Panc1 (cell line): Measurements from ENCODE around the gene CTNNAL1. TPM values are rescaled to one million over a fixed set of nuclear protein-coding genes. Genes with fewer than 3 reads are reported as not detected.
"Not testable (repeated sequence)": the region's sequence is repeated elsewhere in the genome, so short reads cannot be mapped to it uniquely, and the experiment has no call there.

Source experiments
- ATAC-seq: fragments of 200-7000 bp; cut with Tn5 transposase; 2 replicates; pipeline ENCODE4 v1.9.1; 2020; ENCODE audit warnings: mild to moderate bottlenecking, moderate library complexity
- BruUV-seq: library from RNA; stranded (reverse); fragments of 400-500 nt; replicated peaks from 2 replicates; lab custom pipeline; 2021; lab: Mats Ljungman, UMichigan
- CTCF ChIA-PET: fragments of 300-600 bp; sonication (Branson Sonifier 250); formaldehyde crosslinking; loops from one replicate; lab custom pipeline; 2022; ENCODE audit warnings: antibody characterized with exemption; lab: Charles Lee
- POLR2A ChIA-PET: fragments of 300-600 bp; sonication (Branson Sonifier 250); formaldehyde crosslinking; loops from one replicate; lab custom pipeline; 2022; ENCODE audit warnings: antibody characterized with exemption; lab: Charles Lee
- DNase-seq: peaks from one replicate; pipeline ENCODE4 v3.0.0-alpha.2; 2010; ENCODE audit warnings: low read depth, low spot score
- H3K27ac ChIP-seq: 2 replicates; pipeline ENCODE4 v1.5.1; 2011; ENCODE audit warnings: mild to moderate bottlenecking, low read length, inconsistent platforms
- H3K27me3 ChIP-seq: fragments of 200-500 bp; sonication (Bioruptor generic); 2 replicates; pipeline ENCODE4 v1.6.0; 2014; ENCODE audit warnings: low read length, inconsistent platforms; ENCODE audit not compliant: control insufficient read depth, insufficient read depth
- H3K36me3 ChIP-seq: fragments of 200-500 bp; sonication (Bioruptor generic); 2 replicates; pipeline ENCODE4 v1.5.1; 2014; ENCODE audit warnings: inconsistent platforms, mild to moderate bottlenecking, low read length, moderate library complexity; ENCODE audit not compliant: control insufficient read depth, insufficient read depth
- H3K4me1 ChIP-seq: 2 replicates; pipeline ENCODE4 v1.5.1; 2011; ENCODE audit warnings: inconsistent platforms, mild to moderate bottlenecking, low read length, moderate library complexity; ENCODE audit not compliant: control insufficient read depth, insufficient read depth
- H3K4me3 ChIP-seq, 2 experiments: 2 replicates each; pipeline ENCODE4 v1.5.1; 2011 to 2012; ENCODE audit warnings: low read depth in 2 of 2, low read length in 2 of 2, mild to moderate bottlenecking in 2 of 2, inconsistent platforms in 1 of 2, moderate library complexity in 1 of 2
- H3K9me3 ChIP-seq: fragments of 200-500 bp; sonication (Bioruptor generic); 2 replicates; pipeline ENCODE4 v1.5.1; 2014; ENCODE audit warnings: low read depth, mild to moderate bottlenecking, inconsistent platforms, low read length, moderate library complexity; ENCODE audit not compliant: control insufficient read depth, insufficient read depth
- POLR2AphosphoS5 ChIP-seq: IDR thresholded peaks from 2 replicates; pipeline ENCODE4 v1.6.1; 2012; ENCODE audit warnings: mild to moderate bottlenecking, low read depth, low read length, moderate library complexity
- SIN3A ChIP-seq: IDR thresholded peaks from 2 replicates; pipeline ENCODE4 v1.6.1; 2012; ENCODE audit warnings: low read depth, mild to moderate bottlenecking, low read length, moderate library complexity, borderline replicate concordance; ENCODE audit not compliant: insufficient read depth
- TCF7L2 ChIP-seq: IDR thresholded peaks from 2 replicates; pipeline ENCODE4 v1.6.1; 2011; ENCODE audit warnings: mild to moderate bottlenecking, low read depth, low read length, inconsistent platforms
- in situ Hi-C: cut with HindIII; loops from 2 replicates; pipeline ENCODE4 v1.10.0; 2016; ENCODE audit warnings: low sequenced_read_pairs, low pct_unique_long_range_greater_than_20kb
- intact Hi-C: fragments of 100-400 bp; cut with micrococcal nuclease; formaldehyde crosslinking; loops from one replicate; pipeline ENCODE4 v1.10.0; 2022; ENCODE audit not compliant: unreplicated experiment
- total RNA-seq: library from RNA; stranded (reverse); gene quantifications from one replicate; pipeline ENCODE4 v1.2.1, GENCODE V29; 2021; ENCODE audit not compliant: unreplicated experiment
- TF ChIP-seq, protein P1 (sequence below), 2 experiments: IDR thresholded peaks; 2 replicates each; pipeline ENCODE4 v1.6.1; 2011 to 2012; ENCODE audit warnings: low read depth in 2 of 2, control low read depth in 1 of 2, low read length in 1 of 2, mild to moderate bottlenecking in 1 of 2, moderate library complexity in 1 of 2; ENCODE audit not compliant: insufficient read depth in 1 of 2
- TF ChIP-seq, protein P2 (sequence below): fragments of 450-650 bp; IDR thresholded peaks from 2 replicates; pipeline ENCODE4 v1.5.1; 2017; ENCODE audit warnings: mild to moderate bottlenecking

The CTNNAL1 gene
- total RNA-seq, 1 experiment from 2014 or later, result 79.8 TPM

- BruUV-seq, result no TSS peak
- in situ Hi-C loops, result no loop called here
- H3K36me3 ChIP-seq, result peaks cover 12% of the 10 kb centered on the region
Observed at GRCh38 chr9:109060191-109060590, 46.9 kb upstream of the CTNNAL1 start.

GRCh38 chr9:109053121-109053520, 39.8 kb upstream of the CTNNAL1 start:
- in situ Hi-C loops, intact Hi-C loops, POLR2A ChIA-PET, CTCF ChIA-PET, H3K9me3 ChIP-seq, H3K27me3 ChIP-seq, DNase-seq, H3K27ac ChIP-seq, H3K4me3 ChIP-seq, ATAC-seq, BruUV-seq, H3K4me1 ChIP-seq: not testable (repeated sequence)
- H3K36me3 ChIP-seq, result peaks cover 23% of the 10 kb centered on the region

More at GRCh38 chr9:109060191-109060590, 46.9 kb upstream of the CTNNAL1 start:
- ChIA-PET CTCF (no interaction called here), POLR2A (no interaction called here)
- Histone ChIP-seq H3K4me1 (no peaks in the 10 kb centered on the region), H3K9me3 (no peaks in the 10 kb centered on the region), H3K4me3 (no peak overlapping the region), H3K27me3 (no peaks in the 10 kb centered on the region), H3K27ac (no peak overlapping the region)
- intact Hi-C loops, result loop anchor here (10.0 kb wide), 1 partner anchor 95 kb away; no protein-coding TSS in a partner anchor
- DNase-seq, result no peak
- no peak for TF ChIP-seq TCF7L2
- TF ChIP-seq, protein P1, sequence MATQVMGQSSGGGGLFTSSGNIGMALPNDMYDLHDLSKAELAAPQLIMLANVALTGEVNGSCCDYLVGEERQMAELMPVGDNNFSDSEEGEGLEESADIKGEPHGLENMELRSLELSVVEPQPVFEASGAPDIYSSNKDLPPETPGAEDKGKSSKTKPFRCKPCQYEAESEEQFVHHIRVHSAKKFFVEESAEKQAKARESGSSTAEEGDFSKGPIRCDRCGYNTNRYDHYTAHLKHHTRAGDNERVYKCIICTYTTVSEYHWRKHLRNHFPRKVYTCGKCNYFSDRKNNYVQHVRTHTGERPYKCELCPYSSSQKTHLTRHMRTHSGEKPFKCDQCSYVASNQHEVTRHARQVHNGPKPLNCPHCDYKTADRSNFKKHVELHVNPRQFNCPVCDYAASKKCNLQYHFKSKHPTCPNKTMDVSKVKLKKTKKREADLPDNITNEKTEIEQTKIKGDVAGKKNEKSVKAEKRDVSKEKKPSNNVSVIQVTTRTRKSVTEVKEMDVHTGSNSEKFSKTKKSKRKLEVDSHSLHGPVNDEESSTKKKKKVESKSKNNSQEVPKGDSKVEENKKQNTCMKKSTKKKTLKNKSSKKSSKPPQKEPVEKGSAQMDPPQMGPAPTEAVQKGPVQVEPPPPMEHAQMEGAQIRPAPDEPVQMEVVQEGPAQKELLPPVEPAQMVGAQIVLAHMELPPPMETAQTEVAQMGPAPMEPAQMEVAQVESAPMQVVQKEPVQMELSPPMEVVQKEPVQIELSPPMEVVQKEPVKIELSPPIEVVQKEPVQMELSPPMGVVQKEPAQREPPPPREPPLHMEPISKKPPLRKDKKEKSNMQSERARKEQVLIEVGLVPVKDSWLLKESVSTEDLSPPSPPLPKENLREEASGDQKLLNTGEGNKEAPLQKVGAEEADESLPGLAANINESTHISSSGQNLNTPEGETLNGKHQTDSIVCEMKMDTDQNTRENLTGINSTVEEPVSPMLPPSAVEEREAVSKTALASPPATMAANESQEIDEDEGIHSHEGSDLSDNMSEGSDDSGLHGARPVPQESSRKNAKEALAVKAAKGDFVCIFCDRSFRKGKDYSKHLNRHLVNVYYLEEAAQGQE (IDR thresholded peaks at IDR 0.05; ENCODE audit: insufficient read depth in 1 of 2, low read depth in 2 of 2, low read length in 1 of 2), result no peak
- no peak for TF ChIP-seq SIN3A
- TF ChIP-seq, protein P2, sequence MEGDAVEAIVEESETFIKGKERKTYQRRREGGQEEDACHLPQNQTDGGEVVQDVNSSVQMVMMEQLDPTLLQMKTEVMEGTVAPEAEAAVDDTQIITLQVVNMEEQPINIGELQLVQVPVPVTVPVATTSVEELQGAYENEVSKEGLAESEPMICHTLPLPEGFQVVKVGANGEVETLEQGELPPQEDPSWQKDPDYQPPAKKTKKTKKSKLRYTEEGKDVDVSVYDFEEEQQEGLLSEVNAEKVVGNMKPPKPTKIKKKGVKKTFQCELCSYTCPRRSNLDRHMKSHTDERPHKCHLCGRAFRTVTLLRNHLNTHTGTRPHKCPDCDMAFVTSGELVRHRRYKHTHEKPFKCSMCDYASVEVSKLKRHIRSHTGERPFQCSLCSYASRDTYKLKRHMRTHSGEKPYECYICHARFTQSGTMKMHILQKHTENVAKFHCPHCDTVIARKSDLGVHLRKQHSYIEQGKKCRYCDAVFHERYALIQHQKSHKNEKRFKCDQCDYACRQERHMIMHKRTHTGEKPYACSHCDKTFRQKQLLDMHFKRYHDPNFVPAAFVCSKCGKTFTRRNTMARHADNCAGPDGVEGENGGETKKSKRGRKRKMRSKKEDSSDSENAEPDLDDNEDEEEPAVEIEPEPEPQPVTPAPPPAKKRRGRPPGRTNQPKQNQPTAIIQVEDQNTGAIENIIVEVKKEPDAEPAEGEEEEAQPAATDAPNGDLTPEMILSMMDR, result no peak
- TF ChIP-seq POLR2AphosphoS5, result no peak
- ATAC-seq, result no peak

GRCh38 chr9:109052416-109052815, 39.1 kb upstream of the CTNNAL1 start:
- TF ChIP-seq, protein P1 (IDR thresholded peaks at IDR 0.05; ENCODE audit: insufficient read depth in 1 of 2, low read depth in 2 of 2, low read length in 1 of 2), result no peak
- TF ChIP-seq, protein P2, result no peak
- no peak for TF ChIP-seq POLR2AphosphoS5
- TF ChIP-seq TCF7L2, result no peak
- no peak for TF ChIP-seq SIN3A
- ATAC-seq, result no peak
- no peaks in the 10 kb centered on the region for H3K27me3 ChIP-seq
- peaks cover 28% of the 10 kb centered on the region for H3K36me3 ChIP-seq
- no peaks in the 10 kb centered on the region for H3K4me1 ChIP-seq
- no peak overlapping the region for H3K4me3 ChIP-seq
- no peak overlapping the region for H3K27ac ChIP-seq
- intact Hi-C loops, result no loop called here
- ChIA-PET CTCF (no interaction called here), POLR2A (no interaction called here)
- DNase-seq, result no peak
- no TSS peak for BruUV-seq
- in situ Hi-C loops, result no loop called here
- H3K9me3 ChIP-seq, result no peaks in the 10 kb centered on the region
